AG10803 (cell line): ENCODE results near the gene SLC26A1.

Experiments
- DNase-seq: peaks from one replicate; pipeline ENCODE4 v3.0.0; 2010; ENCODE audit warnings: low read depth
- H3K4me3 ChIP-seq: 2 replicates; pipeline ENCODE4 v1.5.1; 2011; ENCODE audit warnings: mild to moderate bottlenecking, low read length, control low read depth
- TF ChIP-seq, protein P1 (sequence below): conservative IDR thresholded peaks from 2 replicates; pipeline ENCODE4 v1.5.1; 2011; ENCODE audit warnings: mild to moderate bottlenecking, low read length, control low read depth, inconsistent platforms

Gene SLC26A1

DNA sequence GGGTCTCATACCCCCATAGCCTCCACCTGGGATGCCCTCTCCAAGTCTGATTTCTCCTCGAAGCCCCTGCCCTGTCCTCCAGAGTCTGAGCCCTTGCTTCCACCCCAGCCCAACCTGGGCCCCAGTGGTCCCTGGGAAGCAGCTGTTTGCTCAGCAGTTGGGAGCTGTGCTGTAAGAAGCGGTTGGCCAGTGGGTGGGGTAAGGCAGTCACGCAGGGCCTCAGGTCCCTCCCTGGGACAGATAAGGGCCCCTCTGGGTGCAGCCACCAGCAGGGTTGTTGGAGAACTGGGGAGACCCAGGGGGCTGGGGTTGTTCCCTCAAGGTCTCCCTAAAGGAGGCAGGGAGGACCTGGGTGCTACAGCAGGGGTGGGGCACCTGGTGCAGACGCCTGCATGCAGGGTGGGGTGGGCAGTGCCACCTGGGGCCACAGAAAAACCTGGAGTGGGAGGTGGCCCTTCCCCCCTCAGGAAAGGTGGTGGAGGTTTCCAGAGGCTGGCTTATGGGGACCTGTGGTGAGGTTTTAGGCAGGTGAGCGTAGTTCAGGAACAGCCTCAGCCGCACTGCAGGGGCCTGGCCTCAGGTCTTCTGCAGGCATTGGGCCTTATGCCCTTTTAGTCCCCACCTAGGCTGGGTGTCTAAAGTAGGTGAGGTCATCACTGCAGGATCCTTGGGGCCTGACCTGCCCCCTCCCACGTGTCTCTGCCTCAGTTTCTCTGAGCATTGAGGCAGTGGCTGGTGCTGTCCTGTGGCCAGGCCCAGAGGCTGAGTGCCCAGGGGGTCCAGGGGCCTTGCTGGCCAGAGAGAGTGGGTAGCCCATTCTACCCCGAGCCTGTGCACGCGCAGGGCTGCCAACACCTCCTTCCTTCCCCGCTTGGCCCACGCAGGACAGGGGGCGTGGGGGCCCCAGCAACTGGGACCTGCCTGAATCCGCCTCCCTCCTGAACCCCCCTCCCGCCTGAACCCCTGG is 3.1 kb upstream of the SLC26A1 start:
- TF ChIP-seq, protein P1, sequence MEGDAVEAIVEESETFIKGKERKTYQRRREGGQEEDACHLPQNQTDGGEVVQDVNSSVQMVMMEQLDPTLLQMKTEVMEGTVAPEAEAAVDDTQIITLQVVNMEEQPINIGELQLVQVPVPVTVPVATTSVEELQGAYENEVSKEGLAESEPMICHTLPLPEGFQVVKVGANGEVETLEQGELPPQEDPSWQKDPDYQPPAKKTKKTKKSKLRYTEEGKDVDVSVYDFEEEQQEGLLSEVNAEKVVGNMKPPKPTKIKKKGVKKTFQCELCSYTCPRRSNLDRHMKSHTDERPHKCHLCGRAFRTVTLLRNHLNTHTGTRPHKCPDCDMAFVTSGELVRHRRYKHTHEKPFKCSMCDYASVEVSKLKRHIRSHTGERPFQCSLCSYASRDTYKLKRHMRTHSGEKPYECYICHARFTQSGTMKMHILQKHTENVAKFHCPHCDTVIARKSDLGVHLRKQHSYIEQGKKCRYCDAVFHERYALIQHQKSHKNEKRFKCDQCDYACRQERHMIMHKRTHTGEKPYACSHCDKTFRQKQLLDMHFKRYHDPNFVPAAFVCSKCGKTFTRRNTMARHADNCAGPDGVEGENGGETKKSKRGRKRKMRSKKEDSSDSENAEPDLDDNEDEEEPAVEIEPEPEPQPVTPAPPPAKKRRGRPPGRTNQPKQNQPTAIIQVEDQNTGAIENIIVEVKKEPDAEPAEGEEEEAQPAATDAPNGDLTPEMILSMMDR, result no peak
- DNase-seq, result no peak
- H3K4me3 ChIP-seq, result no peak overlapping the region

DNA sequence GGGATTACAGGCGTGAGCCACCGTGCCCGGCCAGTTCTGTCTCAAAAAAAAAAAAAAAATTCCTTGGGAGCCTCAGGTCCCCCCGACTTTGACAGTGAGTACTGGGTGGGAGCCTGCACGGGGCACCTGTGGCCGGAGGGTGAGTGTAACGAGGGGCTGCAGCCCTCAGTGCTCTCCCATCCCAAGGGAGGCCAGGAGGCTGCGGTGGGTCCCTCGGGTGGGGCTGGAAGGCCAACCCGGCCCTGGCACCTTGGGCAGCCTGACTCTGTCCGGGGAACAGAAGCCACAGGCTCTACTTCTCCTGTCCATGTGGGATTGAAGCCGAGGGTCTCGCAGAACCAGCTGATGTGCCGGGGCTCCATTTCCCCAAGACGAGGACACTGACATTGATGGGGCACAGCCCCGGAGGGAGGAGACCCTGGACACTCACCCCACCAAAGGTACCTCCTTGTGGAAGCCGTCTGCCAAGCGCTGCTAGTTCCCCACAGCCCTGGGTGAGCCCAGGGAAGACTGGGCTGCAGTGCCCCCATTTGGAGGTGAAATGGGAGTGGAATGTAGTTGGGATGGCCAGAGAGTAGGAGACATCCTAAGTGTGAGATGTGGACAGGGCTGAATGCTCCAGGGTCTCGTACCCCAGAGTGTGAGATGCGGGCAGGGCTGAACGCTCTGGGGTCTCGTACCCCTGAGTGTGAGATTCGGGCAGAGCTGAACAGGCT is 2.3 kb upstream of the SLC26A1 start:
- no peak overlapping the region for H3K4me3 ChIP-seq
- TF ChIP-seq, protein P1, result no peak
- DNase-seq, result no peak

DNA sequence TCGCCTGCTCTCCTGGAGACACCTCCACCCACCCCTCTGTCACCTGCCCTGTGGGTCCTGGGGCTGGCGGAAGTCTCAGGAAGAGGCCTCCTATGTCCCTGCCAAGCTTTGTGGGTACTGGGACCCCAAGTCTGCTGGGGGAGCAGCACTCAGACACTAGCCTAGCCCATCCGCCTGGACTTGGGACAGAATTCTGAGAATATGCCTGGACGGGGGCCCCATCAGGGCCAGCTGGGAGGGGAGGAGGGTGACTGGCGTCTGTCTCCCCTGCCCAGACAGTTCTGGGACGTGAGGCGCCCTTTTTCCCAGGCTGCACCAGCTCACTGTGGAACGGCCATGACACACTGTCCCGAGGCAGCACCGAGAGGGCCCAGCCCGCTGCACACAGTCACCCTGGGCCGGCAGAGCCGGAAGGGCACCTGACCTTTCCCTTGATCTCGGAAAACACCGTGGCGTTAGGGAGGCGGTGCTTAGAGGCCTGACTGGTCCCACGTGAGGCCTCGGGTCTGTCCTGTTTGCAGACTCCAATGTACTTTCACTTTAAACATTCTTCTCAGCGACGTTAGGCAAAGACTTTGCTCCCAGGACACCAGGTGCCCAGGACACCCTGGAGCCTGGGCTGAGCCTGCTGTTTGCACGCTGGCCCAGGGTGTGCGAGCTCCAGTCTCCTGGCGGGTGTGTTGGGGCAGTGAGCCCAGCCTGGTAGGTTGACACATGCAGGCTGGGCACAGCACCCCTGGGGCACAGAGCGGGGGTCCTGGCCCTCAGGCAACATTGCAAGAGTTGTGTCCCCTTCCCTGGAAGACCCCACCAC is 700 bp downstream of the SLC26A1 start:
- H3K4me3 ChIP-seq, result no peak overlapping the region
- no peak for DNase-seq
- TF ChIP-seq, protein P1, result no peak

GRCh38 chr4:991451-992296 is 1.5 kb downstream of the SLC26A1 start:
- TF ChIP-seq, protein P1, result no peak
- no peak overlapping the region for H3K4me3 ChIP-seq
- DNase-seq, result no peak

- TF ChIP-seq, protein P1, result no peak
- DNase-seq, result no peak
- H3K4me3 ChIP-seq, result no peak overlapping the region
These were observed 2.3 kb downstream of the SLC26A1 start for GRCh38 chr4:990746-991367.
